Fibroblast of skin of back (primary cell): ENCODE data around the gene CYLC1. TPM values are rescaled to one million over a fixed set of nuclear protein-coding genes. Genes with fewer than 3 reads are reported as not detected.

Experiments used
- DNase-seq: peaks from one replicate; pipeline ENCODE4 v3.0.0-alpha.2; 2013
- polyA plus RNA-seq, 2 experiments: library from polyadenylated mRNA; unstranded; fragments of 120-200 nt; gene quantifications; one replicate each; pipeline ENCODE4 v1.2.1, GENCODE V29; 2013; ENCODE audit not compliant: insufficient read length in 2 of 2

Gene CYLC1
- not detected for polyA plus RNA-seq (2013, experiment 1 of 2; ENCODE audit: insufficient read length)
- polyA plus RNA-seq (2013, experiment 2 of 2; ENCODE audit: insufficient read length): not detected

- no peak for DNase-seq
These were observed at the start of gene CYLC1 for GRCh38 chrX:83860846-83861245. Gene CYLC1, plus strand, starts transcription at chrX:83861146. Its CDS starts 37 bp downstream, at chrX:83861183.

- DNase-seq: no peak
These were observed 41.6 kb upstream of the CYLC1 start for GRCh38 chrX:83819304-83819703.

- no peak for DNase-seq
These were observed 31.1 kb upstream of the CYLC1 start for GRCh38 chrX:83829874-83830273.

- DNase-seq: peak; percentile 1
These were observed 15.5 kb upstream of the CYLC1 start for GRCh38 chrX:83845397-83845796.

- DNase-seq: no peak
These were observed 13.6 kb upstream of the CYLC1 start for GRCh38 chrX:83847339-83847738.

GRCh38 chrX:83888585-83888984, 27.6 kb downstream of the CYLC1 start:
- DNase-seq: no peak

- no peak for DNase-seq
These were observed 31.5 kb downstream of the CYLC1 start for GRCh38 chrX:83892433-83892832.

- DNase-seq: no peak
These were observed 46.0 kb downstream of the CYLC1 start for GRCh38 chrX:83906921-83907320.

GRCh38 chrX:83916525-83916924, 55.6 kb downstream of the CYLC1 start:
- peak; percentile 0 for DNase-seq

GRCh38 chrX:83934220-83934619, 73.3 kb downstream of the CYLC1 start:
- no peak for DNase-seq
